Gastroesophageal sphincter (tissue), 4 donors: ENCODE data around the gene ITGB8. TPM values are rescaled to one million over a fixed set of nuclear protein-coding genes. Genes with fewer than 3 reads are reported as not detected.
A peak's percentile ranks its signal among the peaks of the same experiment; 100 is the strongest.

Experiments
- ATAC-seq: fragments of 150-250 bp; one replicate; pipeline ENCODE4 v1.9.1; 2016; ENCODE audit warnings: mild to moderate bottlenecking, moderate library complexity
- H3K27ac ChIP-seq, 4 donors: fragments of 200-600 bp; sonication (generic) in 3 of 4; 1 replicate in 3 of 4; 2 replicates in 1 of 4; pipeline ENCODE4 v1.5.1; 2016 to 2019
- H3K27me3 ChIP-seq: fragments of 200-600 bp; sonication (generic); one replicate; pipeline ENCODE4 v1.5.1; 2019
- H3K36me3 ChIP-seq, 2 donors: fragments of 200-600 bp; sonication (generic); one replicate each; pipeline ENCODE4 v1.5.1; 2019; ENCODE audit warnings: control low read depth in 1 of 2
- H3K4me1 ChIP-seq, 3 donors: fragments of 200-600 bp; sonication (generic); 1 replicate in 2 of 3; 2 replicates in 1 of 3; pipeline ENCODE4 v1.5.1; 2016 to 2019; ENCODE audit warnings: control low read depth in 2 of 3
- H3K4me3 ChIP-seq, 2 donors: fragments of 200-600 bp; sonication (generic); one replicate each; pipeline ENCODE4 v1.5.1; 2019; ENCODE audit warnings: mild to moderate bottlenecking in 1 of 2, moderate library complexity in 1 of 2
- H3K9me3 ChIP-seq, 3 donors: fragments of 200-600 bp; sonication (generic); one replicate each; pipeline ENCODE4 v1.5.1; 2017 to 2019; ENCODE audit warnings: control low read depth in 2 of 3
- CTCF ChIP-seq, 4 experiments: fragments of 200-600 bp in 2 of 4; fragments of 450-650 bp in 2 of 4; sonication (generic) in 1 of 4; IDR thresholded peaks; one replicate each; pipeline ENCODE4 v1.5.1; 2017 to 2019; ENCODE audit warnings: antibody characterized with exemption in 4 of 4, mild to moderate bottlenecking in 2 of 4, moderate library complexity in 2 of 4
- EP300 ChIP-seq: sonication (generic); formaldehyde crosslinking; IDR thresholded peaks from one replicate; pipeline ENCODE4 v1.6.1; 2017; ENCODE audit warnings: antibody characterized with exemption, mild to moderate bottlenecking
- POLR2A ChIP-seq, 2 donors: fragments of 450-650 bp; IDR thresholded peaks; one replicate each; pipeline ENCODE4 v1.6.1; 2017; ENCODE audit warnings: antibody characterized with exemption in 2 of 2, mild to moderate bottlenecking in 2 of 2, moderate library complexity in 1 of 2
- POLR2AphosphoS5 ChIP-seq: sonication (generic); formaldehyde crosslinking; IDR thresholded peaks from one replicate; pipeline ENCODE4 v1.6.1; 2017; ENCODE audit warnings: antibody characterized with exemption
- WGBS, 2 donors: methylation state at CpG; one replicate each; pipeline ENCODE4 v1.1.5; 2018; ENCODE audit warnings: low coverage in 1 of 2; 5-methylcytosine and 5-hydroxymethylcytosine counted together
- total RNA-seq, 4 donors: library from RNA; depleted of rRNA; stranded (reverse); fragments of >200 nt; gene quantifications; one replicate each; pipeline ENCODE4 v1.1.0, GENCODE V29; 2016

The ITGB8 gene
- total RNA-seq, 4 donors from 2014 or later = 16.2 to 34.2 (median 27.1) TPM

- TF ChIP-seq EP300 = no peak
- TF ChIP-seq CTCF (IDR thresholded peaks at IDR 0.05) = no peak
- no peak for TF ChIP-seq POLR2A (IDR thresholded peaks at IDR 0.05)
- TF ChIP-seq POLR2AphosphoS5 = peak; percentile 24
- H3K36me3 ChIP-seq = no peaks in the 10 kb centered on the region
Observed at GRCh38 chr7:20323595-20323994, 7.1 kb upstream of the ITGB8 start.

GRCh38 chr7:20326342-20326741, 4.4 kb upstream of the ITGB8 start:
- TF ChIP-seq POLR2AphosphoS5 = no peak
- TF ChIP-seq POLR2A (IDR thresholded peaks at IDR 0.05) = no peak
- TF ChIP-seq CTCF (IDR thresholded peaks at IDR 0.05) = no peak
- TF ChIP-seq EP300 = no peak
- ATAC-seq = no peak
- 61 to 81% methylated on average over 3 to 4 of the region's 4 CpGs for WGBS, 2 donors
- H3K27me3 ChIP-seq = no peaks in the 10 kb centered on the region
- no peak overlapping the region for H3K27ac ChIP-seq
- H3K9me3 ChIP-seq = no peaks in the 10 kb centered on the region
- H3K4me3 ChIP-seq = no peak overlapping the region
- H3K4me1 ChIP-seq = peaks cover 0 to 30% (median 4%) of the 10 kb centered on the region in 3 donors
- no peaks in the 10 kb centered on the region for H3K36me3 ChIP-seq

More at GRCh38 chr7:20323595-20323994, 7.1 kb upstream of the ITGB8 start:
- WGBS, 2 donors = 41 to 46% methylated on average over 2 of the region's 2 CpGs
- no peak for ATAC-seq
- Histone ChIP-seq H3K27me3 (no peaks in the 10 kb centered on the region), H3K27ac (no peak overlapping the region), H3K9me3 (no peaks in the 10 kb centered on the region), H3K4me1 (peaks cover 0 to 13% (median 4%) of the 10 kb centered on the region in 3 donors), H3K4me3 (no peak overlapping the region)

GRCh38 chr7:20327055-20327454, 3.6 kb upstream of the ITGB8 start:
- WGBS, 2 donors = 20 to 23% methylated on average over 1 of the region's 1 CpG
- no peak for ATAC-seq
- Histone ChIP-seq H3K9me3 (no peaks in the 10 kb centered on the region), H3K27ac (peak overlapping the region in 1 of 4 donors; percentile 35), H3K4me1 (peaks cover 0 to 35% (median 4%) of the 10 kb centered on the region in 3 donors), H3K36me3 (no peaks in the 10 kb centered on the region), H3K27me3 (no peaks in the 10 kb centered on the region), H3K4me3 (no peak overlapping the region)
- TF ChIP-seq EP300 (no peak), POLR2A (IDR thresholded peaks at IDR 0.05) (no peak), POLR2AphosphoS5 (peak; percentile 13), CTCF (IDR thresholded peaks at IDR 0.05) (no peak)

GRCh38 chr7:20328027-20328426, 2.7 kb upstream of the ITGB8 start:
- Histone ChIP-seq H3K36me3 (no peaks in the 10 kb centered on the region), H3K27me3 (no peaks in the 10 kb centered on the region), H3K27ac (no peak overlapping the region), H3K9me3 (no peaks in the 10 kb centered on the region), H3K4me3 (no peak overlapping the region), H3K4me1 (peaks cover 0 to 44% (median 4%) of the 10 kb centered on the region in 3 donors)
- no peak for ATAC-seq
- WGBS, 2 donors = 83 to 89% methylated on average over 2 of the region's 2 CpGs
- TF ChIP-seq POLR2A (IDR thresholded peaks at IDR 0.05) = no peak
- TF ChIP-seq EP300 = no peak
- TF ChIP-seq CTCF (IDR thresholded peaks at IDR 0.05) = no peak
- no peak for TF ChIP-seq POLR2AphosphoS5

GRCh38 chr7:20328692-20329091, 2.0 kb upstream of the ITGB8 start:
- Histone ChIP-seq H3K4me3 (peak overlapping the region in 1 of 2 donors; percentile 87), H3K4me1 (peaks cover 0 to 51% (median 4%) of the 10 kb centered on the region in 3 donors), H3K27ac (peak overlapping the region in 3 of 4 donors; percentile 89 to 93 (median 90)), H3K27me3 (no peaks in the 10 kb centered on the region), H3K36me3 (no peaks in the 10 kb centered on the region), H3K9me3 (no peaks in the 10 kb centered on the region)
- WGBS, 2 donors = 90 to 100% methylated on average over 1 of the region's 1 CpG
- TF ChIP-seq POLR2A (IDR thresholded peaks at IDR 0.05) = no peak
- no peak for TF ChIP-seq POLR2AphosphoS5
- no peak for TF ChIP-seq CTCF (IDR thresholded peaks at IDR 0.05)
- no peak for TF ChIP-seq EP300
- no peak for ATAC-seq
